ENCODE data around the gene KDELR3. TPM values are rescaled to one million over a fixed set of nuclear protein-coding genes. Genes with fewer than 3 reads are reported as not detected.

The KDELR3 gene
- total RNA-seq, 1 experiment from 2014 or later: 33.1 TPM

DNA sequence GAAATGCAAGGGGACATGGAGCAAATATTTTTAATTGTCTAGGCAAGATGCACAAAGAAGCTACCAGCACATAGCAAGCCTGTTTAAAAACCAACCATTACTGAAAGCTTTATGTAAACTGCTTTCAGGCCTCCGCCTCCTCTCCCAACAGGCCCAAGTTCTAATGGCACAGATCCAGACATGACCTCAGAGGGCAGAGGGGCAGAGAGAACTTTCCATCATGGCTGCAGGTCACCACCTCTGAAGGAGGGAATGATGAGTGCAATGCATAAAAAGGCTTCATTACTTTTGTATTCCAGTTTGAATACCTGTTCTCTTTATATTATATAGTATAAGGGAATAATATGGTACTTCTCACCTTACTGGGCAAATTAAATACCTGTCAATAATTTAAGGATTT is 23.0 kb downstream of the KDELR3 start:
- Histone ChIP-seq H4K20me1 (ENCODE audit: insufficient read depth) (peaks cover 26% of the 10 kb centered on the region; the same call in 1 of the 2 replicates), H3K9ac (ENCODE audit: low read length) (no peak overlapping the region), H3K9me3 (ENCODE audit: control insufficient read depth in 1 of 2, insufficient read depth in 1 of 2, low read depth in 1 of 2, low read length in 2 of 2) (no peaks in the 10 kb centered on the region), H3K4me2 (ENCODE audit: low read length) (no peak overlapping the region), H3K4me3 (replicated peaks in 1 of 2; ENCODE audit: low read depth in 1 of 2, low read length in 2 of 2) (no peak overlapping the region), H3K9me2 (ENCODE audit: insufficient read depth) (no peaks in the 10 kb centered on the region), H2AFZ (ENCODE audit: low read depth, low read length, poor library complexity, severe bottlenecking) (no peak overlapping the region), H3K27me3 (ENCODE audit: insufficient read depth, low read length) (no peaks in the 10 kb centered on the region), H3K27ac (ENCODE audit: low read depth, low read length) (peak overlapping the region; percentile 38; the same call in 1 of the 2 replicates), H3K36me3 (ENCODE audit: control insufficient read depth in 1 of 2, insufficient read depth in 2 of 2, low read length in 2 of 2) (peaks cover 87 to 88% of the 10 kb centered on the region in 2 experiments), H3K4me1 (ENCODE audit: control insufficient read depth in 1 of 2, insufficient read depth in 2 of 2, low read length in 2 of 2) (no peaks in the 10 kb centered on the region; a peak in 1 of 4 replicates), H3K79me2 (ENCODE audit: insufficient read depth, low read length) (peaks cover 76% of the 10 kb centered on the region)
- CTCF ChIA-PET: no interaction called here
- no TSS peak for BruUV-seq (replicated peaks)
- intact Hi-C loops (cut with micrococcal nuclease): no loop called here
- no peak; the same call in 1 of the 2 replicates for ATAC-seq
- RAD21 ChIA-PET (ENCODE audit: low non-redundant PET in 1 of 2, low total read pairs in 2 of 2, uncharacterized antibody in 2 of 2, unreplicated experiment in 2 of 2): no interaction called here
- DNase-seq (ENCODE audit: low read depth, low spot score): no peak
- POLR2A ChIA-PET: interaction anchor here (1.4 kb wide), 1 partner anchor 11 kb away, joined by 9 read pairs; no protein-coding TSS in a partner anchor
- TF ChIP-seq EGR1 (IDR thresholded peaks at IDR 0.05; ENCODE audit: low read depth): no peak
- no peak for TF ChIP-seq SIN3A (IDR thresholded peaks at IDR 0.05; ENCODE audit: low read depth)
- no peak for TF ChIP-seq ZFX (IDR thresholded peaks at IDR 0.05)
- TF ChIP-seq POLR2AphosphoS5 (IDR thresholded peaks at IDR 0.05; ENCODE audit: low read depth, low read length): no peak
- TF ChIP-seq, protein P1, sequence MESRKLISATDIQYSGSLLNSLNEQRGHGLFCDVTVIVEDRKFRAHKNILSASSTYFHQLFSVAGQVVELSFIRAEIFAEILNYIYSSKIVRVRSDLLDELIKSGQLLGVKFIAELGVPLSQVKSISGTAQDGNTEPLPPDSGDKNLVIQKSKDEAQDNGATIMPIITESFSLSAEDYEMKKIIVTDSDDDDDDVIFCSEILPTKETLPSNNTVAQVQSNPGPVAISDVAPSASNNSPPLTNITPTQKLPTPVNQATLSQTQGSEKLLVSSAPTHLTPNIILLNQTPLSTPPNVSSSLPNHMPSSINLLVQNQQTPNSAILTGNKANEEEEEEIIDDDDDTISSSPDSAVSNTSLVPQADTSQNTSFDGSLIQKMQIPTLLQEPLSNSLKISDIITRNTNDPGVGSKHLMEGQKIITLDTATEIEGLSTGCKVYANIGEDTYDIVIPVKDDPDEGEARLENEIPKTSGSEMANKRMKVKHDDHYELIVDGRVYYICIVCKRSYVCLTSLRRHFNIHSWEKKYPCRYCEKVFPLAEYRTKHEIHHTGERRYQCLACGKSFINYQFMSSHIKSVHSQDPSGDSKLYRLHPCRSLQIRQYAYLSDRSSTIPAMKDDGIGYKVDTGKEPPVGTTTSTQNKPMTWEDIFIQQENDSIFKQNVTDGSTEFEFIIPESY (IDR thresholded peaks at IDR 0.05; ENCODE audit: extremely low read depth, insufficient replicate concordance, low read length): no peak
- no peak for TF ChIP-seq YY1 (IDR thresholded peaks at IDR 0.05; ENCODE audit: extremely low read depth, insufficient replicate concordance, low read depth, low read length)
- TF ChIP-seq RAD21 (IDR thresholded peaks at IDR 0.05; ENCODE audit: low read depth): no peak
- no peak for TF ChIP-seq TCF7L2 (IDR thresholded peaks at IDR 0.05; ENCODE audit: borderline replicate concordance, extremely low read depth, insufficient read depth, insufficient read length)
- TF ChIP-seq, protein P2, sequence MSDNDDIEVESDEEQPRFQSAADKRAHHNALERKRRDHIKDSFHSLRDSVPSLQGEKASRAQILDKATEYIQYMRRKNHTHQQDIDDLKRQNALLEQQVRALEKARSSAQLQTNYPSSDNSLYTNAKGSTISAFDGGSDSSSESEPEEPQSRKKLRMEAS (IDR thresholded peaks at IDR 0.05): no peak
- TF ChIP-seq, protein P3, sequence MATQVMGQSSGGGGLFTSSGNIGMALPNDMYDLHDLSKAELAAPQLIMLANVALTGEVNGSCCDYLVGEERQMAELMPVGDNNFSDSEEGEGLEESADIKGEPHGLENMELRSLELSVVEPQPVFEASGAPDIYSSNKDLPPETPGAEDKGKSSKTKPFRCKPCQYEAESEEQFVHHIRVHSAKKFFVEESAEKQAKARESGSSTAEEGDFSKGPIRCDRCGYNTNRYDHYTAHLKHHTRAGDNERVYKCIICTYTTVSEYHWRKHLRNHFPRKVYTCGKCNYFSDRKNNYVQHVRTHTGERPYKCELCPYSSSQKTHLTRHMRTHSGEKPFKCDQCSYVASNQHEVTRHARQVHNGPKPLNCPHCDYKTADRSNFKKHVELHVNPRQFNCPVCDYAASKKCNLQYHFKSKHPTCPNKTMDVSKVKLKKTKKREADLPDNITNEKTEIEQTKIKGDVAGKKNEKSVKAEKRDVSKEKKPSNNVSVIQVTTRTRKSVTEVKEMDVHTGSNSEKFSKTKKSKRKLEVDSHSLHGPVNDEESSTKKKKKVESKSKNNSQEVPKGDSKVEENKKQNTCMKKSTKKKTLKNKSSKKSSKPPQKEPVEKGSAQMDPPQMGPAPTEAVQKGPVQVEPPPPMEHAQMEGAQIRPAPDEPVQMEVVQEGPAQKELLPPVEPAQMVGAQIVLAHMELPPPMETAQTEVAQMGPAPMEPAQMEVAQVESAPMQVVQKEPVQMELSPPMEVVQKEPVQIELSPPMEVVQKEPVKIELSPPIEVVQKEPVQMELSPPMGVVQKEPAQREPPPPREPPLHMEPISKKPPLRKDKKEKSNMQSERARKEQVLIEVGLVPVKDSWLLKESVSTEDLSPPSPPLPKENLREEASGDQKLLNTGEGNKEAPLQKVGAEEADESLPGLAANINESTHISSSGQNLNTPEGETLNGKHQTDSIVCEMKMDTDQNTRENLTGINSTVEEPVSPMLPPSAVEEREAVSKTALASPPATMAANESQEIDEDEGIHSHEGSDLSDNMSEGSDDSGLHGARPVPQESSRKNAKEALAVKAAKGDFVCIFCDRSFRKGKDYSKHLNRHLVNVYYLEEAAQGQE (IDR thresholded peaks at IDR 0.05; ENCODE audit: low read depth): no peak
- TF ChIP-seq ZNF274 (IDR thresholded peaks at IDR 0.05; ENCODE audit: low read depth, low read length): no peak
- TF ChIP-seq SRF (IDR thresholded peaks at IDR 0.05; ENCODE audit: low read depth): no peak
- TF ChIP-seq, protein P4, sequence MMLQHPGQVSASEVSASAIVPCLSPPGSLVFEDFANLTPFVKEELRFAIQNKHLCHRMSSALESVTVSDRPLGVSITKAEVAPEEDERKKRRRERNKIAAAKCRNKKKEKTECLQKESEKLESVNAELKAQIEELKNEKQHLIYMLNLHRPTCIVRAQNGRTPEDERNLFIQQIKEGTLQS (IDR thresholded peaks at IDR 0.05): no peak
- no peak for TF ChIP-seq JUND (IDR thresholded peaks at IDR 0.05)
- no peak for TF ChIP-seq CEBPB (IDR thresholded peaks at IDR 0.05; ENCODE audit: low read depth)
- TF ChIP-seq POLR2A (IDR thresholded peaks at IDR 0.05; ENCODE audit: borderline replicate concordance, extremely low read depth, insufficient read depth, insufficient read length): no peak
- no peak for TF ChIP-seq ELF1 (IDR thresholded peaks at IDR 0.05; ENCODE audit: borderline replicate concordance, low read depth)
- TF ChIP-seq FOSL1 (IDR thresholded peaks at IDR 0.05; ENCODE audit: low read depth): no peak
- TF ChIP-seq EZH2 (IDR thresholded peaks at IDR 0.05): no peak

Data from HCT116 (cell line).